Prostate gland (tissue), 2 donors: Measurements from ENCODE around the gene TOGARAM2.

ENCODE experiments used
- CTCF ChIP-seq, 4 experiments: fragments of 200-600 bp in 2 of 4; fragments of 450-650 bp in 2 of 4; sonication (generic) in 2 of 4; IDR thresholded peaks; 1 replicate in 3 of 4; 2 replicates in 1 of 4; pipeline ENCODE4 v1.5.1; 2016 to 2019; ENCODE audit warnings: antibody characterized with exemption in 4 of 4, mild to moderate bottlenecking in 2 of 4, moderate library complexity in 2 of 4
- POLR2A ChIP-seq: fragments of 450-650 bp; IDR thresholded peaks from one replicate; pipeline ENCODE4 v1.6.1; 2016; ENCODE audit warnings: antibody characterized with exemption, mild to moderate bottlenecking
- POLR2AphosphoS5 ChIP-seq: sonication (generic); formaldehyde crosslinking; IDR thresholded peaks from one replicate; pipeline ENCODE4 v1.6.1; 2017; ENCODE audit warnings: antibody characterized with exemption

GRCh38 chr2:29035016-29035745 lies 54.1 kb downstream of the TOGARAM2 start:
- TF ChIP-seq CTCF (IDR thresholded peaks at IDR 0.05) (no peak), POLR2AphosphoS5 (no peak), POLR2A (no peak)
